NCI-H2227 (cell line): ENCODE results near the gene ZNF653.

Experiments used
- DNase-seq: peaks from one replicate; lab custom pipeline; 2025; ENCODE audit not compliant: unreplicated experiment; lab: John Stamatoyannopoulos, UW

The ZNF653 gene

GRCh38 chr19:11519138-11519537 is 13.5 kb upstream of the ZNF653 start:
- DNase-seq, result no peak

DNA sequence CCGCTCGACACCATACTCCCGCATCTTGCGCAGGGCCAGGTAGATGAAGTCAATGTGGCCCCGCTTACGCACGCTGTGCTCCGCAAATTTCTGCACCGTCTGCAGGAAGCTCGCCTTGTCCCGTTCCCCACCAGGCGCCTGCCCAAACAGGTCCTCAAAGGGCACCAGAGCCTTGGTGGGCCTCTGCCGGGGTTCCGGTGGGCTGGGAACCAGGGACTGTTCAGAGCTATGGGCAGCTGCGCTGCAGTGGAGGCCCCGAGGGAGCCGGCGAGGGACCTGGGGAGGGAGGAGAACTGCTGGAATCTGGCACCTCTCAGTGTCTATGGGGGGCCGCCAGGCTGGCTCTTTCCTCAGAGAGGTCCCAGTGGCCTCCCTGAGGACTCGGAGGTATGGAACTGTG is 8.3 kb upstream of the ZNF653 start:
- no peak for DNase-seq

DNA sequence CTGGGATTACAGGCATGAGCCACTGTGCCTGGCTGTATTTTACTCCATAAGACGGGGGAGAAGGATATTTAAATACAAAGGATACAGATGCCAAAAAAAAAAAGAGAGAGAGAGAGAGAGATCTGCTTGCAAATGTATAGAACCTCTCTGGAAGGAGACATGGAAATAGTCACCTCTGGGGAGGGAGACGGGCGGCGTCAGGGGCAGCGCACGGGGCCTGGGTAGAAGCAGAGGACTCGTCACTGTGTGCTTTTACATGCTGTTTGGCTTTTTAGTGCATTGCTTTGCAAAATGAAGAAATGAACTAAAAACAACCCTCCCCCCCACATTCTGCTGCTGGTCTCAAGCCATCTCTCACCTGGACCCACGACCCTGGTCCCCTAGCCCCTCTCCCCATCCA is 4.8 kb upstream of the ZNF653 start:
- no peak for DNase-seq

DNA sequence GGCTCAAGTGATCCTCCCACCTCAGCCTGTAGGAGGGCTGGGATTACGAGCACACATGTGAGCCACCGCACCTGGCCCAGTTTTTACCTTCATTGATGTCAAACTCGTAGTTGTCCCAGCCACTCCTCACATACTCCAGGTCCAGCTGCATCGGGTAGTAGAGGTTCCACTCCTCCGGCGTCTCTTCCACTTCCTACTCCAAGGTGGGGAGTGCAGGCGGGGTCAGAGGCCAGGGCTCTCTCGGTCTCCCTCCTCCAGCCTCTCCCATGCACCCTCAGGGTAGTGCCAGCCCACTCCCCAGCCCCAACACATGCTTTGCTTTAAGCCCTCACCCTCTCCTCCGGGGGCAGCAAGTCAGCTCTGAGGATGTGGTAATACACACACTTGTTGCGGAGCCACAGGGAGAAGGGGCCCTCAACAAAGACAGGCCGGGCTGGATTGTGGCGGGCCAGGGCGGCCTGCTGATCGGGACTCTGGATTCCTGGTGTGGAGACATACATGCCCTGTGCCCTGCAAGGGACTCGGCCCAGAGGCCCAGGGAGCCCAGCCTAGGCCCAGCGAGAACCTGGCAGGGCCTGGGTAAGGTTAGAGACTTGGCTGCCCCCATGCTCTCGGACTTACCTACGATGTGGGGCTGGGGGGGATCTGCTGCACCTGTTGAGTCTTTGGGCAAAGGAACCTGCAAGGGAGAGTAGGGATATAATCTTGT is 1.9 kb upstream of the ZNF653 start:
- no peak for DNase-seq

- no peak for DNase-seq
Measured at GRCh38 chr19:11506967-11507366, 1.3 kb upstream of the ZNF653 start.

GRCh38 chr19:11506101-11506555 is 489 bp upstream of the ZNF653 start:
- DNase-seq, result no peak

DNA sequence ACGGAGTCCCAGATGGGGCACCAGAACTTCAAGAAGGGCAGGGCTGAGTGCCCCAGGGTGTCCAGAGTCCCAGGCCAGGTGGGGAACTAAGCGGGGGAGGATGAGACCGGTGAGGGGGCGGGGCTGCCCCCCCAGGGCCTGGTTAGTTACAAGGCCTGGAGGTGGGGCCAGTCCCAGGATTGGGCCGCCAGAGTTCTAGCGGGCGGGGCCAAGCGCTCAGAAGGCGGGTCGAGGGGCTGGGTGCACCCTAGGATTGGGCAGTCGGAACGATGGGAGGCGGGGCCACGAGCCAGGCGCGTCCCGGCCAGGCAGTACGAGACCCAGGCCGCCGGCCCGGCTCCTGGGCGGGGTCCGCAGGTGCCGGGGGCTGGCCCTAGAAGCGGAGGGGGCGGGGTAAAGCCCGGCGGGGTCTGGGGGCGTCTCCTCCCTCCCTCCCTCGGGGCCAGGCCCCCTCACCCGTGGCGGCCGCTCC is 571 bp downstream of the ZNF653 start:
- DNase-seq, result peak; percentile 96

DNA sequence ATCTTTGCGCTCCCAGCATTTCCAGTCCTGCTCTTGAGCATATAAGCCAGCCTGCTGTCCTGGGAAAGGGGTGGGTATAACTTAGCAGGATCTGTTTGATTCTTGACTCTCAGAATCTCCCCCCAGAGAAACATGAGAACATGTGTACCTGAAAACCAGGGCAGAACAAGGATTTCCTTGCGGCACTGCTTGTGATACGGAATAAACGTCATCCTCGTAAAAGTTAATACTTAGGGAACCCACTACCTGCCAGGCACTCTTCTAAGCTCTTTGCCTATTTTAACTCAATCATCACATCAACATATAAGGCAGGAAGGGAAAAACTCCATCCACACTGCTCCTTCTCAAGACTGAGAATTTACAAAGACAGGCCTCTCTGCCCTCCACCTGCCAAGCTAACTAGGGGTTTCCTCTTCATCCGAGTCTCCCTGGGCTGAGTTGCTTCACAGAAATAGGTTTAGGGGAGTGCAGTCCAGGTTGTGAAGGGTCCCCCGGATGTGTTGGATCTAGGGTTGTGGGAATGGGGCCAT is 1.1 kb downstream of the ZNF653 start:
- DNase-seq, result no peak

GRCh38 chr19:11499890-11500420 is 5.7 kb downstream of the ZNF653 start:
- no peak for DNase-seq

- no peak for DNase-seq
Measured at GRCh38 chr19:11499220-11499726, 6.4 kb downstream of the ZNF653 start.

DNA sequence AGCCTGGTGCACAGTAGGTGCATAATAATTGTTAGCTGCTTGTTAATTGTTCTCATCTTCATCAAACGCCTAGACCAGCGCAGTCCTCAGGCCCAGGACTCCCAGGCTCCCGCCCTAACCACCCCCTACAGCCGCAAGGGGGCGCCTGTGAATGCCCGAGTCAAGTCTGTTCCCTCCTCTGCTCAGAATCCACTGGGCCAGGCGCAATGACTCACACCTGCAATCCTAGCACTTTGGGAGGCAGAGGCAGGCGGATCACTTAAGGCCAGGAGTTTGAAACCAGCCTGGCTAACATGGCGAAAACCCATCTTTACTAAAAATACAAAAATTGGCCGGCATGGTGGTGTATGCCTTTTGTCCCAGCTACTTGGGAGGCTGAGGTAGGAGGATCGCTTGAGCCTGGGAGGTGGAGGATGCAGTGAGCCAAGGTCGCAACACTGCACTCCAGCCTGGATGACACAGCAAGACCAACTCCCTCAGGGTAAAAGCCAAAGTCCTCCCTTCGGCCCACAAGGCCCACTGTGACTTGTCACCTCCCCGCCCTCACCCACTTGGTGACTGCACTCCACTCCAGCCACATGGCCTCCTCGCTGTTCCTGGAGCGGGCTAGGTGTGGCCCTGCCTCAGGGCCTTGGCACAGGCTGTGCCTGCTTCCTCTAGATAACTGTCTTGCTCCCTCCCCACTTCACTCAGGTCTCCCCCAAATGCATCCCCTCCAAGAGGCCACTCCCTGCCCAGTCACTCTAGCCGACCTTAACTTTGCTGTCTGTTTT is 9.1 kb downstream of the ZNF653 start:
- DNase-seq, result peak; percentile 54

GRCh38 chr19:11495885-11496284 is 9.8 kb downstream of the ZNF653 start:
- DNase-seq, result no peak

DNA sequence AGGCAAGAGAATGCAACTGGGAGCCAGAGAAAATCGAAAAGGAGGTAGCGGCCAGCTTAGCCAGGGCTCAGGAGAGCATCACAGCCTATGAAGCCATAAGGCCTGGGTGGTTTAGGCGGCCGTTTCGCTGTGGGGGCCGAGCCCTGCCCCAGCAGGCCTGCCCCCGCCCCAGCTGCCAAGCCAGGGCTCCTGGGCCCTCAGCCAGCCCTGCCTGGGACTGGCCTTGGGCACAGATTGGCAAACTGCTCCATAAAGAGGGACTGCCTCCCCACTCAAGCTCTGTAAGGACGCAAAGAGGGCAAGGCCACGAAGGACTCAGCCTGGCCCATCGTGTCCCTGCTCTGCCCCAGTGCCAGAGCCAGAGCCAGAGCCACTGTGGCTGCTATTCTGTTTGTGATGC is 10.2 kb downstream of the ZNF653 start:
- DNase-seq, result no peak

GRCh38 chr19:11494634-11495285 is 10.9 kb downstream of the ZNF653 start:
- DNase-seq, result no peak

DNA sequence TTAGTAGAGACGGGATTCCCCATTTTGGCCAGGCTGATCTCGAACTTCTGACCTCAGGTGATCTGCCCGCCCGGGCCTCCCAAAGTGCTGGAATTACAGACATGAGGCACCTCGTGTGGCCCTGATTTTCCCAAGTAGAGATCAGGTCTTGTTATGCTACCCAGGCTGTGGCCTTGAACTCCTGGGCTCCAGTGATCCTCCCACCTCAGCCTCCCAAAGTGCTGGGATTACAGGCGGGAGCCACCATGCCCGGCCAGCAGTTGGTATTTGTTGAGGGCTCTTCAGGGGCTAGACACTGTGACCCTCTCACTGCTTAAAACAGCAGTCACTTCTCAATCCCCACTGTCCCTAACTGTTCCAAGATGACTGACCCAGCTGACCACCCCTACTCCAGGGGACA is 16.3 kb downstream of the ZNF653 start:
- DNase-seq, result no peak

DNA sequence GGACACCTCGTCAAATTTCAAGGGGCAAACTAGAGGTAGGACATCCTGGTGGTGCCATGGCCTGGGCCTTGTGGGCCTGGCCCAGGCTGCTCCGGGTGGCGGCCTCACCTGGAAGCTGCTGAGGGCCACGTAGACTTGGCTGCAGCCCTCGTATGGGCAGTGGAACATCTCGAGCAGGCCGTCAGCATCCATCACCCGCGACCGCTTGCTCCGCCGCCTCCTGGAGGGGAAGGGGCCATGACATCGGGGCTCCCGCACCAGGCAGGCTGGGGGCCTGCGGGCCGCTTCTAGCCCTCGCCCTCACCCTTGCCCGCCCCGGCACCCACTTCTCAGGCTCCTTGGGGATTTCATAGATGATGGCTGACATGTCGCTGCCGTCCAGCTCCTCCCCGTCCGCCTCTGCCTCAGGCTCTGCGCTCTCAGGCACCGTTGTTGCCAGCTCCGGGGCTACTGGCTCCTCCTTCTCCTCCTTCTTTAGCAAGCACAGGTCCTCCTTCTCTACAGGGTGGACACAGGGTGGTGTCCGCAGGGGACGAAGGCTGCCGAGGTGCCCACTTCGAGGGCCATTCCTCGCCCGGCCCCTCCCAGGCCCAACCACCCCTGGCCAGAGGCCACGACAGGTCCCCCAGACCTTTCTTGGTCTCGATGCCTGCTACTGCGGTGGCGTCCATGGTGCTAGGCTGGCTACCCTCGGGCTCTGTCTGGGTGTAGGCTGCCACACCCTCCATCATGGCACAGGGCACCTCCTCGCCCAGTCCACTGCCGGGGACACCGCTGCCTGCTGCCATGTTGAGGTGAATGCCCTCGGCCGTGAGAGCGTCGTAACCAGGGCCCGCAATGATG is 18.8 kb downstream of the ZNF653 start:
- DNase-seq, result no peak

GRCh38 chr19:11485245-11485837 is 20.3 kb downstream of the ZNF653 start:
- no peak for DNase-seq

DNA sequence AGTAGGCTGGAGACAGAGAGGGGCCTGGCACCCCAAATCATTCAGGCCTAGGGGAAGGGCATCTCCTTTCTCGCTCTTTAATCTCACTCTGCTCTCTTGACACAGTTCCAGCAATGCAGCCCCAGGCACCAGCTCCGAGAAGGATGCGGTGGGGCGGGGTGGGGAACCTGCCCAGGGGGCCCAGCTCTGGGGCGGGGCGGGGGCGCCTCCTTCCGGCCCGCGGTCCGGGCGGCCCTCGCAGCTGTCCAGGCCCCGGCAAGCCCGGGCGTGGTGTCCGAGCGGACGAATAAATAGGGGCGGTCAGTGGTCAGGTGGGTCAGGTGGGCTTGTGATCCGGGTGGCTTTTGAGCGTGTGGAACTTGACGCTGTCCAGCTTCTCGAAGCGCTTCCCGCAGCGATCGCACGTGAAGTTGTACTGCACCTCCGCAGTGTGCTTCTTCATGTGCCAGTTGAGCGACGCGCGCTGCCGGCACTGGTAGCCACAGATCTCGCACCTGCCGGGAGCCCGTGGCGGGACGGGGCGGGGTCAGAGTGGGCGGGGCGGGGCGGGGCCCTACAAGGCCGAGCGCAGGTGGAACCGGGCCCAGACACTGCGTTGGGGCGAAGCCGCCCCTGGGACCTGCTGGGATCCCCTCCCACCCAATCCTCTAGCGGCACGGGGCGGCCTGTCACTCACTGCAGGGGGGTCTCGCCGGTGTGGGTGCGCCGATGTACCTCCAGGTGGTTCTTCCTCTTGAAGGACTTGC is 22.1 kb downstream of the ZNF653 start:
- DNase-seq, result no peak

DNA sequence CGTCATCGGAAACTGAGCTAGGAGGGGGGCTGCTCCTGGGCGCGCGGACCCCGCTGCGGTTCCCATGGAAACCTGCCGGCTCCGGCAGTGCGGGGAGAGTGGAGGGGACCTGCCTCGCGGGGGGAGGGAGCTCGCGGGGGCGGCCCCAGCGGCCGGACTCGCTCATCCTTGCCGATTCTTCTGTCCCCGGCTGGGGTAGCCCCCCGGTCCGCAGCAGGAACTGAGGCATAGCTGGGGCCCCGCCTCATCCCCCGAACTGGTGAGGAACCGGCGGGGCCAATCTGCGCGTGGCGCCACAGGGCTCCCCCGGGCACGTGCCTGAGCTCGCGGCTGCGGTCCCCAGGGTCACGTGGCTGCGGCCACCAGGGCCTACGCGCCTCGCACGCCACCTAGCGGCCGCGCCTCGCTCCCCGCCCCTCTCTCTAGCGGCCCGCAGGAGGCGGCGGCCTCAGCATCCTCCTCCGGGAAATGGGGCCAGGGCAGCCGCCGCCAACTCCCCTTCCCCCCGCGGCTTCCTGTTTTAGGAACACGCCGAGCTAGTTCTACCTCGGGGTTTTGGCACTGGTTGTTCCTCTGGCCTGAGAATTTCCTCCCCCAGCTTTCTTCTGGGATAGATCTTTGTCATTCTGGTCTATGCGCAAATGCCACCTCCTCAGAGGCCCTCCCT is 23.1 kb downstream of the ZNF653 start:
- peak; percentile 91 for DNase-seq
